HG03060 (cell line): Measurements from ENCODE around the gene NPHP3.
"Not testable (repeated sequence)": the region's sequence is repeated elsewhere in the genome, so short reads cannot be mapped to it uniquely, and the experiment has no call there.

Experiments used
- ATAC-seq: cut with Tn5 transposase; IDR thresholded peaks from one replicate; pipeline ENCODE4 v1.9.1; 2021; ENCODE audit warnings: low read depth, moderate number of reproducible peaks; ENCODE audit not compliant: unreplicated experiment

NPHP3 gene

DNA sequence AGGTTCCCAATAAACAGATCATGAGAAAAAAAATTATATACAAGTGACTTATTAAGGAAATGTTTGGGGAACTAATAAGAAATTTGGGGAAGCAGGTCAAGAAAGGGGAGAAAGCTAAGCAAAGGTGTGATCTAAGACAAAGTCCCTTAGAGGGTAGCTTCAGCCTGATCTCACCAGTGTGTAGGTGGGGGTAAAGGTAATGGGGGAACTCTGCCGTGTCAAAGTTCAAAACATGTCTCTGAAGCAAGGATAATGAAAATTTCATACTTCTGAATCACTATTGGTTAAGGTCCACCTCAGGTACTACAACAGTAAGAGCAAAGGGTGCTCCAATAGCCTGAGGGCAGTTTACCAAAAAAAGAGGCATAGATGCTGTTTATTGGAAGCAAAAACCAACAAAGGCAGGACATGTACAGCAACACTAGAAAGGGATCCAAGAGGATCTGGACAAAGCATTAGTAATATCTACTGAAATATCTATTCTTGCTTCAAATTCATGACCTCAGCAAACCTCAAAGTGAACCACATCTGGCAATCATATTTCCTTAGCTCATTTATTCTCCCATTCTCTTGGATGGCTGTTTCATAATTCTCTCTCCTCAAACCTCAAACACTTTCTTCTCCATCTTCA is 69.5 kb downstream of the NPHP3 start:
- no peak for ATAC-seq

DNA sequence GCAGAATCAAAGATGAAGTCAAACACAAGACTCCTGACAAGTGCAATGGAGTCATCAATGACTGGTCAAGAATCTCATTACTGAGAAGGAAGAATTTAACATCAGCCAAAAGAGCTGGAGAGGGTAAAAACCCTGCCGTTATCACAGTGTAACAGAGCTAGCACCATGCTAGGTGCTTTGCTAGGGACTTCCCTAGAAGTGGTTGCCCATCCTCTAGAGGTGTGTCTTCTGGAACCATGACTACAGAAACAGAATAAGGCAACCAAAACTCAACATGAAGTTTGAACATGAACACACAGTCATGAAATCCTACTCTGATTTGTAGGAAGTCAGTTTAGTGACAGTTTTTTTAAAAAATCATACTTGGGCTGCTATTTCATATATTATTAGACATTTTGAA is 72.1 kb downstream of the NPHP3 start:
- no peak for ATAC-seq

DNA sequence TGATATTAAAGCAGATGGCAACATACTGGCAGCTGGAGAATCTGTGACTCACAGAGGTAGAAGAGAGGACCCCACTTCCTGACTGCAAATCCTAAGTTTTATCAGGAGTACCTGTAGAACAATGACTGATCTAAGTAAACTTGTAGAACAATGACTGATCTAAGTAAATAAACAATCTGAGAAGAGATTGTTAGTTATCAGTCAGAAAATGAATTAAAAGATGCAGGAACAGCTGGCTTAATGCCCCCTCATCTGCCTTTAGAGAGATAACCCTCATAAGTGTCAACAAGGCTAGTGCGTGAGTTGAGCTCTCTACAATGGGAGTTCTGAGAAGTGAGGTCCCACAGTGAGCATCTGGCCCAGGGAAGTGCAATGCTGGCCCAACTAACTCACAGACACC is 77.2 kb downstream of the NPHP3 start:
- no peak for ATAC-seq

DNA sequence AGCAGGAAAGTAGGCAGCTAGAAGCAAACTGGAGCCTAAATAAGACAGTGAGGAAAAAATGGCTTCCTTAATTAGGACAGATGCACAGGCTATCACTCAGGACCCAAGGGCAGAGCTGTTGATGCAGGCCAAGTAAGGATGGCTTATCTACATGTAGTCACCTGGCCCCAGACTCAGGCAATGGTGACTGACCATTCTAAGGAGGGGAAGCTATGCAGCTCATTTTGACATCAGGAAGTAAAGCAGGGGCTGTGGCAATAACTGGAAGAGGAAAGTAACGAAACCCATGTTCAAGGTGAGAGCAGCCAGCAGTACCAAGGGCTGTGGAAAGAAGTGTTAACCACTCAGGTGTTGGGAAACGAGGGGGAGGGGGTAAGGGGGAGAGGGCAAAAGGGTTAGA is 78.8 kb downstream of the NPHP3 start:
- no peak for ATAC-seq

DNA sequence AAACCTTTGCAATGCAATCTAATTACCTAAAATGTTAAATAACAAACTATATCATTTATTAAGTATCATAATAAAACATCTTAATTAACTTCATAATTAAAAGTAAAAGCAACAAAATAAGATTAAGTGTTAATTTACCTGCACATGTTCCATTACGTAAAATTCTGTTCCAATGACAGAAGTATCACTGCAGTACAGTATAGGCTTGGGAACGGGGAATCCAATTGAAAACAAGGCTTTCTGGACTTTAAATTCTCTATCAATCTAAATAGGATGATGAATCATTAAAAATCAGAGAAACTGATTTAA is 79.7 kb downstream of the NPHP3 start:
- ATAC-seq, result no peak

DNA sequence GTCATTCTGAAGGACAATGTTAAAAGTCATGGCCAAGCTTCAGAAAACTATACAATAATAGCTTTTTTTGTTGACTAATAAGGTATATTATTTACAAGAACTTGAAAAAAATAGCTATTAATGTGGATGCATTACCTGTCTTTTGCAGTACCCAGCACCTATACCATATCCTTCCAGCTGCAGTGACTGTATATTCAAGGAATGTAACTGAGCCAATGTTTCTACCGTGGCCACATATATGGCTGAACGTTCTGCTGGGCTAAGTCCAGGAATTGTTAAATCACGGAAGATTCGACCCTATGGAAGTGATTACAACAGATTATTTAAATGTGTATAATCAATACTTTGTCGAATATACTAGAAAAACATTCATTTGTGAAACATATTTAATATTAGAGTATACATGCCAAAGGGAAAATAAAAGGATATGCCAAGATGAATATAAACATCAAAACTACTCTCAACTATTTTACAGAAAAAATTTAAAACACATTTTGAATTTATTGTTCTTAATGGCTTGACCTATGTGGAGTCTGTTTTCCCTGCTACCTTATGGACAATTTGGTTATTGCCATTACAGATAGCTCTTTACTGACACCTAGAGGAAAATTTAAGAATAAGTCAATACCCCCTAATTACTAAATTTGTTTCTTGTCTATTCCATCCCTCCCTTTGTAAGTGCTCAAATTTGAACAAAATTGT is 80.2 kb downstream of the NPHP3 start:
- no peak for ATAC-seq

DNA sequence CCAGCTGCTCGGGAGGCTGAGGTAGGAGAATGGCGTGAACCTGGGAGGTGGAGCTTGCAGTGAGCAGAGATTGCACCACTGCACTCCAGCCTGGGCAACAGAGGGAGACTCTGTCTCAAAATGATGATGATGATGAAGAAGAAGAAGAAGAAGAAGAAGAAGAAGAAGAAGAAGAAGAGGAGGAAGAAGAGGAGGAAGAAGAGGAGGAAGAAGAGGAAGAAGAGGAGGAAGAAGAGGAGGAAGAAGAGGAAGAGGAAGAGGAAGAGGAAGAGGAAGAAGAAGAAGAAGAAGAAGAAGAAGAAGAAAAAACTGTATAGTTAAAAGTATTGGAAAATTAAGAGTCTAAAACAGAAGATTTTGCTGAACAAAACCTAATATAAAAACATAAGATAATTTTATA is 80.8 kb downstream of the NPHP3 start:
- not testable (repeated sequence) for ATAC-seq

DNA sequence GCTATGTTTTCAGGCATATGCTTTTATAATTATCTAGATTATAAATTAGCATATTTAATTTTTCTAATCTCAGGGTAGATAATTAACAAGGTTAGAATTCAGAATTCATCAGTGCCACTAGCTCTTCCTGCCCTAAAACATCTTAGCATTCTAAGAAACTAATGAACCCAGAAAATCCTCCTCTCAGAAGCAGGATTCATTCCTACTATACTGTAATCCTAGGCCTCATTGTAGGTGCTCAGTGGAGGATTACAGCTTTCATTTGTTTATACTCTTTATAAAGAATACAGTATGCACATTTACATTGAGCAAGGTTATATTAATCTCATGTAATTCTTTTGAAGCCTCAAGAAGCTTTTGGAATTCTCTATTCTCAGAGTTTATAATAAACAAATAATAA is 83.5 kb downstream of the NPHP3 start:
- ATAC-seq, result no peak

DNA sequence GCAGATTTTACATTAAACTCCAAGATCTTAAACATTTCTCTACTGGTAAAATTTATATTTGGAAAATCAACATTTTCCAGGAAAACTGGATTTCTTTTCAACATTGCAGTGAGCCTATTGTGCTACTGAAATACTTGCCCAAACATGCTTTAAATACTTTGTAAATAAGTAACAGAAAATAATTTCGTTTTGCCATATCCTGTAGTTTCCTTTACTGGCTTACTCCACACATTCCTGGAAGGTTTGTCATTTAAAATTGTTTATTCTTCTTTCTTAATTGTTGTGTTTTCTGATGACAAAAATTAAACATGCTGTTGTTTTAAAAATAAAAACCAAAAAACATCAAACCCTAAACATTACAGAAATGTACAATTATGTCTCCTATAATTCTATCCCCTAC is 84.6 kb downstream of the NPHP3 start:
- ATAC-seq, result no peak

DNA sequence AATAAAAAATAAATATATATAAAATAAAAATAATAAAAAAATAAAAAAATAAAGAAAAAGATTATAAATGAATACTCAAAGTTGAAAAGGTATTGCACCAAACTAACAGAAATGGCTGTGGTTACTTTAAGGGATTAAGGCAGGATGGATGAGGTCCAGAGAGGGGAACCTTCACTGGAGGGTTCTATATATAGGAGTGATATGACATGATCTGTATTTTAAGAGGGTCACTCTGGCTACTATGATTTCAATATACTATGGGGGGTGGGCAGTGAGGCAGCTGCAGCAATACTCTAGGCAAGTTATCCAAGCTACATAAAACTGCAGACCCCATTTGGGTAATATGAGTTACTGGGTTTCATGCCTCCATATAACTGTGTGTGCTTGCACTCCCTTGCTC is 87.2 kb downstream of the NPHP3 start:
- no peak for ATAC-seq
